HEK293 (cell line): ENCODE data around the gene CRAT.

Experiments used
- GLI4 ChIP-seq: fragments of 450-650 bp; formaldehyde crosslinking; IDR thresholded peaks from 2 replicates; pipeline ENCODE4 v1.5.1; 2016; ENCODE audit warnings: missing biosample characterization, missing genetic modification characterization
- KLF8 ChIP-seq: fragments of 450-650 bp; formaldehyde crosslinking; IDR thresholded peaks from 2 replicates; pipeline ENCODE4 v1.5.1; 2016; ENCODE audit warnings: missing biosample characterization, missing genetic modification characterization
- KLF9 ChIP-seq: fragments of 450-650 bp; formaldehyde crosslinking; IDR thresholded peaks from 2 replicates; pipeline ENCODE4 v1.5.1; 2016; ENCODE audit warnings: missing biosample characterization, missing genetic modification characterization, low read depth
- OSR2 ChIP-seq: fragments of 450-650 bp; formaldehyde crosslinking; IDR thresholded peaks from 2 replicates; pipeline ENCODE4 v1.5.1; 2016; ENCODE audit warnings: missing biosample characterization, missing genetic modification characterization
- REST ChIP-seq: fragments of 450-650 bp; formaldehyde crosslinking; IDR thresholded peaks from 2 replicates; pipeline ENCODE4 v1.5.1; 2016; ENCODE audit warnings: missing biosample characterization, missing genetic modification characterization
- YY1 ChIP-seq: fragments of 450-650 bp; formaldehyde crosslinking; IDR thresholded peaks from 2 replicates; pipeline ENCODE4 v1.5.1; 2018; ENCODE audit warnings: missing biosample characterization, missing genetic modification characterization
- ZBTB20 ChIP-seq: fragments of 450-650 bp; formaldehyde crosslinking; IDR thresholded peaks from 2 replicates; pipeline ENCODE4 v1.5.1; 2016; ENCODE audit warnings: missing biosample characterization, missing genetic modification characterization
- ZBTB26 ChIP-seq: fragments of 450-650 bp; formaldehyde crosslinking; optimal IDR thresholded peaks from 2 replicates; pipeline ENCODE3; 2016; ENCODE audit warnings: missing biosample characterization, mild to moderate bottlenecking, missing genetic modification characterization
- ZBTB48 ChIP-seq: fragments of 450-650 bp; formaldehyde crosslinking; IDR thresholded peaks from 2 replicates; pipeline ENCODE4 v1.5.1; 2016; ENCODE audit warnings: missing biosample characterization, missing genetic modification characterization
- ZNF146 ChIP-seq: fragments of 450-650 bp; formaldehyde crosslinking; IDR thresholded peaks from 2 replicates; pipeline ENCODE4 v1.5.1; 2016; ENCODE audit warnings: missing biosample characterization, missing genetic modification characterization
- ZNF274 ChIP-seq, 2 experiments: fragments of 200-500 bp in 1 of 2; fragments of 450-650 bp in 1 of 2; sonication (Bioruptor generic) in 1 of 2; formaldehyde crosslinking in 1 of 2; IDR thresholded peaks; 2 replicates each; pipeline versions ENCODE4 v1.5.1 to v1.6.1; 2014 to 2016; ENCODE audit warnings: borderline replicate concordance in 1 of 2, inconsistent platforms in 1 of 2, low read length in 1 of 2, missing biosample characterization in 1 of 2, missing genetic modification characterization in 1 of 2
- ZNF335 ChIP-seq: fragments of 450-650 bp; formaldehyde crosslinking; conservative IDR thresholded peaks from 2 replicates; pipeline ENCODE4 v1.5.1; 2016; ENCODE audit warnings: missing biosample characterization, missing genetic modification characterization
- TF ChIP-seq, protein P1 (sequence below): fragments of 450-650 bp; formaldehyde crosslinking; IDR thresholded peaks from 2 replicates; pipeline ENCODE4 v1.5.1; 2016; ENCODE audit warnings: missing biosample characterization, missing genetic modification characterization
- TF ChIP-seq, protein P2 (sequence below): fragments of 450-650 bp; formaldehyde crosslinking; IDR thresholded peaks from 2 replicates; pipeline ENCODE4 v1.5.1; 2016; ENCODE audit warnings: missing biosample characterization, missing genetic modification characterization, low read depth

- TF ChIP-seq, protein P1, sequence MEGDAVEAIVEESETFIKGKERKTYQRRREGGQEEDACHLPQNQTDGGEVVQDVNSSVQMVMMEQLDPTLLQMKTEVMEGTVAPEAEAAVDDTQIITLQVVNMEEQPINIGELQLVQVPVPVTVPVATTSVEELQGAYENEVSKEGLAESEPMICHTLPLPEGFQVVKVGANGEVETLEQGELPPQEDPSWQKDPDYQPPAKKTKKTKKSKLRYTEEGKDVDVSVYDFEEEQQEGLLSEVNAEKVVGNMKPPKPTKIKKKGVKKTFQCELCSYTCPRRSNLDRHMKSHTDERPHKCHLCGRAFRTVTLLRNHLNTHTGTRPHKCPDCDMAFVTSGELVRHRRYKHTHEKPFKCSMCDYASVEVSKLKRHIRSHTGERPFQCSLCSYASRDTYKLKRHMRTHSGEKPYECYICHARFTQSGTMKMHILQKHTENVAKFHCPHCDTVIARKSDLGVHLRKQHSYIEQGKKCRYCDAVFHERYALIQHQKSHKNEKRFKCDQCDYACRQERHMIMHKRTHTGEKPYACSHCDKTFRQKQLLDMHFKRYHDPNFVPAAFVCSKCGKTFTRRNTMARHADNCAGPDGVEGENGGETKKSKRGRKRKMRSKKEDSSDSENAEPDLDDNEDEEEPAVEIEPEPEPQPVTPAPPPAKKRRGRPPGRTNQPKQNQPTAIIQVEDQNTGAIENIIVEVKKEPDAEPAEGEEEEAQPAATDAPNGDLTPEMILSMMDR: no peak
- no peak for TF ChIP-seq ZBTB26 (tag by site-specific recombination)
- TF ChIP-seq ZNF146 (tag by site-specific recombination): no peak
- no peak for TF ChIP-seq ZNF335 (tag by site-specific recombination)
- no peak for TF ChIP-seq OSR2 (tag by site-specific recombination)
- TF ChIP-seq YY1: no peak
- TF ChIP-seq KLF8 (tag by site-specific recombination): no peak
- no peak for TF ChIP-seq ZBTB20
- no peak for TF ChIP-seq GLI4 (tag by site-specific recombination)
- TF ChIP-seq, protein P2, sequence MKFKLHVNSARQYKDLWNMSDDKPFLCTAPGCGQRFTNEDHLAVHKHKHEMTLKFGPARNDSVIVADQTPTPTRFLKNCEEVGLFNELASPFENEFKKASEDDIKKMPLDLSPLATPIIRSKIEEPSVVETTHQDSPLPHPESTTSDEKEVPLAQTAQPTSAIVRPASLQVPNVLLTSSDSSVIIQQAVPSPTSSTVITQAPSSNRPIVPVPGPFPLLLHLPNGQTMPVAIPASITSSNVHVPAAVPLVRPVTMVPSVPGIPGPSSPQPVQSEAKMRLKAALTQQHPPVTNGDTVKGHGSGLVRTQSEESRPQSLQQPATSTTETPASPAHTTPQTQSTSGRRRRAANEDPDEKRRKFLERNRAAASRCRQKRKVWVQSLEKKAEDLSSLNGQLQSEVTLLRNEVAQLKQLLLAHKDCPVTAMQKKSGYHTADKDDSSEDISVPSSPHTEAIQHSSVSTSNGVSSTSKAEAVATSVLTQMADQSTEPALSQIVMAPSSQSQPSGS: no peak
- TF ChIP-seq REST (tag by site-specific recombination): no peak
- no peak for TF ChIP-seq ZBTB48 (tag by site-specific recombination)
- TF ChIP-seq KLF9 (tag by site-specific recombination): no peak
- no peak for TF ChIP-seq ZNF274 (IDR thresholded peaks at IDR 0.05; ENCODE audit: low read length)
- no peak for TF ChIP-seq ZNF274 (tag by site-specific recombination; IDR thresholded peaks at IDR 0.05; ENCODE audit: borderline replicate concordance)
These were observed 39.5 kb upstream of the CRAT start for GRCh38 chr9:129150122-129150521.
